HG03066 (cell line): ENCODE results near the gene HES2.
"Not testable (repeated sequence)": the region's sequence is repeated elsewhere in the genome, so short reads cannot be mapped to it uniquely, and the experiment has no call there.

Source experiments
- ATAC-seq: cut with Tn5 transposase; IDR thresholded peaks from one replicate; pipeline ENCODE4 v1.9.1; 2021; ENCODE audit warnings: low read depth; ENCODE audit not compliant: unreplicated experiment

The HES2 gene

GRCh38 chr1:6419397-6419803, 319 bp downstream of the HES2 start:
- no peak for ATAC-seq

GRCh38 chr1:6418668-6419396, 887 bp downstream of the HES2 start:
- ATAC-seq, result no peak

- no peak for ATAC-seq
These were observed 1.6 kb downstream of the HES2 start for GRCh38 chr1:6417961-6418667.

- no peak for ATAC-seq
These were observed 2.8 kb downstream of the HES2 start for GRCh38 chr1:6416906-6417305.

- no peak for ATAC-seq
These were observed 3.4 kb downstream of the HES2 start for GRCh38 chr1:6416295-6416656.

- no peak for ATAC-seq
These were observed 4.7 kb downstream of the HES2 start for GRCh38 chr1:6414881-6415626.

- peak; percentile 82 for ATAC-seq
These were observed 5.3 kb downstream of the HES2 start for GRCh38 chr1:6414443-6414844.

GRCh38 chr1:6412896-6413295, 6.8 kb downstream of the HES2 start:
- no peak for ATAC-seq

GRCh38 chr1:6410248-6410893, 9.3 kb downstream of the HES2 start:
- no peak for ATAC-seq

GRCh38 chr1:6409733-6410132, 10.0 kb downstream of the HES2 start:
- no peak for ATAC-seq

GRCh38 chr1:6409053-6409452, 10.7 kb downstream of the HES2 start:
- ATAC-seq, result no peak

- no peak for ATAC-seq
These were observed 11.7 kb downstream of the HES2 start for GRCh38 chr1:6408023-6408422.

- ATAC-seq, result no peak
These were observed 18.0 kb downstream of the HES2 start for GRCh38 chr1:6401673-6402072.

- ATAC-seq, result no peak
These were observed 20.4 kb downstream of the HES2 start for GRCh38 chr1:6399294-6399693.

- ATAC-seq, result no peak
These were observed 21.8 kb downstream of the HES2 start for GRCh38 chr1:6397844-6398441.

- no peak for ATAC-seq
These were observed 22.7 kb downstream of the HES2 start for GRCh38 chr1:6396998-6397397.

- ATAC-seq, result not testable (repeated sequence)
These were observed 23.9 kb downstream of the HES2 start for GRCh38 chr1:6395781-6396244.

- not testable (repeated sequence) for ATAC-seq
These were observed 24.6 kb downstream of the HES2 start for GRCh38 chr1:6395130-6395529.

- peak; percentile 80 for ATAC-seq
These were observed 26.1 kb downstream of the HES2 start, which contains the start of gene ACOT7 for GRCh38 chr1:6393400-6394187. Gene ACOT7, minus strand, starts transcription at chr1:6393767. Its CDS starts 368 bp downstream, at chr1:6393399.
